IPS-18c (cell line): Measurements from ENCODE around the gene MMP2.

Experiments
- H3K4me3 ChIP-seq: 2 replicates; pipeline ENCODE4 v1.7.0; 2013; ENCODE audit warnings: low read depth, mild to moderate bottlenecking, low read length, moderate library complexity; ENCODE audit not compliant: insufficient read depth
- H3K9me3 ChIP-seq: one replicate; pipeline ENCODE4 v1.6.1; 2013; ENCODE audit warnings: mild to moderate bottlenecking, low read length, moderate library complexity; ENCODE audit not compliant: control insufficient read depth, insufficient read depth

MMP2 gene

DNA sequence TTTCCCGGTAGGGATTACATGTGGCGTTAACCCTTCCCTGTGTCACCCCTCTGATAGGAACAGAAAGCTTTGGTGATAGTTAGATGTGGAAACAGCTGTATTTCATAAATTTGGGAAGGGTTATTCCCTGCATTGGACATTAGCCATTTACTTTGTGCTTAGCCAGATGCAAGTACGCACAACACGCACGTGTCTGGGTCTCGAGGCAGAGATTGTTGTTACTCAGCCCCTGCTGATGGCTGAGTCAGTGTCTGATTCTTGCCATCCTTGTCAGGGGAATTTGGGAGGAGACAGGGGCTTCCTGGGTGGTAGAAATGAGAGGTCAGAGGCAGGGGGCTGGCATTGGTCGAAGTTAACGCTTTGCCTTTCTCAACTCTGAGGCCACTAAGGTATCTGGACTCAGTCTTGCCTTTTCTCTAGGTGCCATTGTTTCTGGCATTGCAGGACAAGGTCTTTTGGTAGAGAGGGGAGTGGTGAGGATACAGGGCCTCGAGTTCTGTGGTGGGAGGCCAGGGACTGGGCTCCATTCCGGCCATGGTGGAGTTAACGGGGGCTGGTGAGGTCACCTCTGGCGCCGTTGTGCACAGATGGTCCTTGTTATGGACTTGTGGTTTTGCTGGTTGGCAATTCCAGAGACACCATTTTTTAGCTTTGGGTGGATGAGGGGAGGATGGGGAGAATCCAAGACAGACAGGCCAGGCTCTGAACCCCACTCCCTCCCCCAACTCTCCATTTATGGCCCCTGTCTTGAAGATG lies 8.2 kb downstream of the MMP2 start:
- no peaks in the 10 kb centered on the region for H3K9me3 ChIP-seq
- no peak overlapping the region for H3K4me3 ChIP-seq

GRCh38 chr16:55488306-55488705 lies 9.3 kb downstream of the MMP2 start:
- no peak overlapping the region for H3K4me3 ChIP-seq
- H3K9me3 ChIP-seq = no peaks in the 10 kb centered on the region

DNA sequence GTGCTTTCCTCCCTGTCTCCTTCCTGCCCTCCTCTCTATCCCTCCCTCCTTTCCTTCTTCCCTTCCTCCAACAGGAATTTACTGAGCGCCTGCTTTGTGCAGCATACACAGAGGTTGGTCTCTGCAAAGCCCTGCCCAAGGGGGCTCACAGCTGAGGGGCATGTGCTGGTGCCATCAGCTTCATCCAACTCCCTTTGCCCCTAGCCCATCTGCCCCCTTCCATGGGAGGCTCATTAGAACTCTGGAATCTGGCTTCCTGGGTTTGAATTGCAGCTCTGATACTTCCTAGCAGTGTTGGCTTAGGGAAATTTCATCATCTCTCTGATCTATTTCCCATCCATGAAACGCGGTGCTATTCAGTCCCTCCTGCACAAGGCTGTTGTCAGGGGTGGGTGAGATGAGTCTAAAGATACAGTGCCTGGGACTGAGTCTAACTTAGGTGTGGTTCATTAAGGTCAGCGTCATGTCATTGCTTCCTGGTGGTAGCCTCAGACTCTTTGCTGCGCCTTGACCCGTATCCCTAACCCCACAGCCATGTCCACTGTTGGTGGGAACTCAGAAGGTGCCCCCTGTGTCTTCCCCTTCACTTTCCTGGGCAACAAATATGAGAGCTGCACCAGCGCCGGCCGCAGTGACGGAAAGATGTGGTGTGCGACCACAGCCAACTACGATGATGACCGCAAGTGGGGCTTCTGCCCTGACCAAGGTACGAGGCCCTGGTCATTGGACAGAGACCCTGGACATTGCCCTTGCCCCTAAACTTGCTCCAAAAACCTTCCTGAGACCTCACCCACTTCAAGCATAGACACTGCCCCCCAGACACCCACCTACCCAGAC lies 10.3 kb downstream of the MMP2 start:
- Histone ChIP-seq H3K4me3 (no peak overlapping the region), H3K9me3 (no peaks in the 10 kb centered on the region)

- Histone ChIP-seq H3K4me3 (no peak overlapping the region), H3K9me3 (no peaks in the 10 kb centered on the region)
Observed at GRCh38 chr16:55489956-55490265, 10.9 kb downstream of the MMP2 start.

DNA sequence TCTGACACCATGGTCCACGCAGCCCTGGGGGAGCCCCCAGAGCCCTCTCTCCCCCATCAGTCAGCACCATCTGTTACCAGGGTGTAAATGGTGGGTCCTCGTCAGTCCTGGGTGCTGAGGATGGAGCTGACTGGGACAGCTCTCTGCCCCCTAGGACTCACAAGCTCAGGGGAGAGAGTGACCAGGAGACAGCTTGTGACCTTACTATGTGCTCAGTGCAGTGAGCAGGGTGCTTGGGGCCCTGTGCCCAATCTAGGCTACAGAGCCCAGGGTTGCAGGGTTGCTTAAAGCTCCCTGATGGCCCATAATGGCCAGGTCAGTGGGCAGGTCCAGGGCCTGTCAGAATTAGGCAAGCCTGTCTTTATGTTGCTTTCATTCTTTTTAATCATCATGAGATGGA lies 11.3 kb downstream of the MMP2 start:
- H3K9me3 ChIP-seq = no peaks in the 10 kb centered on the region
- H3K4me3 ChIP-seq = no peak overlapping the region

DNA sequence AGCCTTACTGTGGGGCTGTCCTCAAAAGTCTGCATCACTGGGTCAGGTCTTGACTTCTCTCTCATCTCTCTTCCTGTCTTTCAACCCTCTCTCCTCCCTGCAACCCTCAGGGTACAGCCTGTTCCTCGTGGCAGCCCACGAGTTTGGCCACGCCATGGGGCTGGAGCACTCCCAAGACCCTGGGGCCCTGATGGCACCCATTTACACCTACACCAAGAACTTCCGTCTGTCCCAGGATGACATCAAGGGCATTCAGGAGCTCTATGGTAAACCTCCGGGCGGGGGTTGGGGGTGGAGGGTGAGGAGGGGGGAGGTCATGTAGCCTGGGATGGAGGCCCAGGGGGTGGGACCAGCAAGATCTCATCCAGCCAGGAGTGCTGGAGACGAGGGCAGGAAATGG lies 12.7 kb downstream of the MMP2 start:
- no peaks in the 10 kb centered on the region for H3K9me3 ChIP-seq
- H3K4me3 ChIP-seq = no peak overlapping the region

DNA sequence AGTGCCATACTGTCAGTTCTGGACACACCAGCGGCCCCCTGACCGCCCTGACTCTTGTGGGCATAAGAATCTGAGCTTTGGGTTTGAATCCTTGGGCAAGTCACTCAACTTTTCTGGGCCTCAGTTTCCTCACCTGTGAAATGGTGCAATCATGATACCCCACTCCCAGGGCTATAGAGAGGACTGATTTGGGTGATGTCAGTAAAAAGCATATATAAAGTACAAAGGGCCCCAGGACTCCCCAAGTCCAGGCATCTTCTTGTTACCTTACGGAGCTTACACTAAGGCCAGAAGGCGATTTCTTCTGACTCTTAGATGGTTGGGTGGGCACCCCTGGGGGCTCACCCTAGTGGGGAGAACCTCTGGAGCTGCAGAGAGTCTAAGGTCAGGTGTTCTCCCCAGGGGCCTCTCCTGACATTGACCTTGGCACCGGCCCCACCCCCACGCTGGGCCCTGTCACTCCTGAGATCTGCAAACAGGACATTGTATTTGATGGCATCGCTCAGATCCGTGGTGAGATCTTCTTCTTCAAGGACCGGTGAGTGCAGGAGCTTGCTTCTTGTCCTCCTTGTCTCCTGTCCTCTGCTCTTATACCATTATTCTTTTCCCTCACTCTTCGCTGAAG lies 13.9 kb downstream of the MMP2 start:
- no peaks in the 10 kb centered on the region for H3K9me3 ChIP-seq
- no peak overlapping the region for H3K4me3 ChIP-seq

DNA sequence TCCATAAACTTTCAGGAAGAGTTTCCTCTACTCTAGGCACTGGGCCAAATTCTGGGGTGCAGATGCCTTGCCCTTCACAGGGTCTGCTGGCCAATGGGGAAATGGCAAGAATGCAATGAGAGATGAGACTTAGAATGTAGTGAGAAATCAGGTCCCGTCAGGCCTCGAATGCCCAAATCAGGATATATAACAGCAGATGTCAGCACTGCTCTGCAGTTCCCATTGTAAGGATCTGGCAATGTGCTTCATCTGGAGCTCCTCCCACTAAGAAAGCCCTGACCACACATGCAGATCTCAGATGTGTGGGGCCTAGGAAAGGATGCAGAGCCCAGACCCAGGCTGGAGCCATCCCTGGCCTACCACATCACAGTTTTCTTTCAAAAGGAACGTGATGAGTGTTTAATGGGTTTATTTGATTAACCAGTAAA lies 16.0 kb downstream of the MMP2 start:
- Histone ChIP-seq H3K9me3 (no peaks in the 10 kb centered on the region), H3K4me3 (no peak overlapping the region)

DNA sequence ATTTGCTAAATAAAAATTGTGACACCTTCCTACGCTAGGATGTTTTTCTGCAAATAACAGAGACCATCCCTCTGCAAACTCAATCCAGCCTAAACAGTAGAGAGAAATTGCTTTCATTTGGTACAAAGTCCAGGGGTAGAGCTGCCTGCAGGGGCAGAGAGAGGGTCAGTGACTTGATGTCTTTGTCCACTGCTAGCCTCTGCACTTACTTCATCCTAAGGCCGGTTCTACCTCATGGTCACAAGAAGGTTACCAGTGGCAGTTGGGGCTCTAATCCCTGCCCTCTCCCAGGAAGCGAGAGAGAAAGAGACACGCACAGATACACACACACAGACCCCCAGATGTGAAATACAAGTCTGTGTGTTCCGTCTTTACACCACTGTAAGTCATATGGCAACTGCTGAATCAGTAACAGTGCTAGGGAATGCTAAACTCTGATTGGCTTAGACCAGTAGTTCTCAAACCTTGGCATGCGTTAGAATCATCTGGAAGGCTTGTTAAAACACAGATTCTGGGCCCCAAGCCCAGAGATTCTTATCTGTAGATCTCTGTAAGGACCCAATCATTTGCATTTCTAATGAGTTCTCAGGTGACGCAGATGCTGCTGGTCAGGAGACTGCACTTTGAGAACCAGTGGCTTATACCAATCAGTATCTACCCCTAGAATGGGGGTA lies 16.8 kb downstream of the MMP2 start:
- H3K9me3 ChIP-seq = no peaks in the 10 kb centered on the region

GRCh38 chr16:55496509-55497145 lies 17.6 kb downstream of the MMP2 start:
- H3K9me3 ChIP-seq = no peaks in the 10 kb centered on the region
- no peak overlapping the region for H3K4me3 ChIP-seq

More for the DNA sequence above, 16.8 kb downstream of the MMP2 start:
- H3K4me3 ChIP-seq = no peak overlapping the region

DNA sequence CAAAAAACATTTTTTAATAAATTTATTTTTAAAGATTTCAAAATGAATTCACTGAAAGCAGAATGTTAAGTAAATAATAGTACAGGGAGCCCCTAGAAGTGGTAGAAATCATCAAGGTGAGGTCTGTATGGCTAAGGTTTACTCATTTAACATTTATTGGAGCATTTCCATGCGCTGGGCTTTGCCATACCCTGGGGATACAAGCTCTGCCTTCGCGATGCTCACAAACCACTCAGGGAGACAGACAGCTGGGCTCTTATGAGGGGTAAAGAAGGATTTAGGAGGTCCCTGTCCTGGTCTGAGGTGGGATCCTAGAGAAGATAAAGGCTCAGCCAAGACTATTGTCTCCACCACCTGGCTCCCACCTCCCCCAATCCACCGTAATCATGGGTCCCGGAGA lies 18.6 kb downstream of the MMP2 start:
- H3K9me3 ChIP-seq = no peaks in the 10 kb centered on the region
- H3K4me3 ChIP-seq = no peak overlapping the region

GRCh38 chr16:55498101-55498500 lies 19.1 kb downstream of the MMP2 start:
- Histone ChIP-seq H3K9me3 (no peaks in the 10 kb centered on the region), H3K4me3 (no peak overlapping the region)

DNA sequence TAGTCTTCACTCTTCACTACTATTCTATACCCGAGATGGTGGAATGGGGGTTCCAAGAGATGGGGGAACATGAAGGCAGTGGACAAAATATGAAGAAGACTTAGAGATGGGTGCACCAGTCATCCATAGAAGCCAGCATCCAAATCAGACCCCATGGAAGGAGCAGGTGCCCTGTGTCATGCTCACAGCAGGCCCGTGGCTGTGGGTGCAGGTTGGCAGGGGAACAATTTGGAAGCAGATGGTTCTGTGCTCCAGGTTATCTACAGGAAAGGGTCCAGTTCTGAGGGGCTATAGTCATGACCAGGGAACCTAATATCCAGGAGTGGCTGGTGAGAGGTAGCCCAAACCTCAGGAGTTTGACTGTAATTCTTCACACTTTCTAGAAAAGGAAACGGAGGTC lies 20.3 kb downstream of the MMP2 start:
- no peaks in the 10 kb centered on the region for H3K9me3 ChIP-seq
- no peak overlapping the region for H3K4me3 ChIP-seq

DNA sequence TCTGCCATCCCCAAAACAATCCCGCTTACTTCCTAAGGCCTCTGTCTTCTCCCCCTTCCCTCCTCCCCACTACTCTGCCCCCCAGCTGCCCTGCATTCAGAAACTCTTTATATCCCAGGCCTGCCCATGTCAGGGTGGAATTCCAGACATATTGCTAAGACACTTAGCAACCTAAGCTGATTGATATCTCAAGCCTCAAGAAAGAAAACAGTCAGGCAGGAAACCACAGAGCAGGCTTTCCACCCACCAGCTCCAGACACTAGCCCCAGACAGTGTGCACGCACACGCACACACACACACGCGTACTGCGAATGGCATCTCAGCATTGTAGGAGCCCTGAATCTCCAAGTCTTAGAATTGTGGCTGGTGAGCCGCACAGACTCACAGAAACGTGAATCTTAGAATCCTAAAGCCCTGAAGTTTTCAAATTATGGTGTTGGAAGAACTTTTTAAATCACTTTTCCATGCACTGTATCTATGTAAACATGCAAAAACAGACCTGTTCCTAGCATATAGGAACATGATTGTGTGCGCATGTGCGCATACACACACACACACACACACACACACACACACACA lies 21.0 kb downstream of the MMP2 start:
- Histone ChIP-seq H3K4me3 (no peak overlapping the region), H3K9me3 (no peaks in the 10 kb centered on the region)

DNA sequence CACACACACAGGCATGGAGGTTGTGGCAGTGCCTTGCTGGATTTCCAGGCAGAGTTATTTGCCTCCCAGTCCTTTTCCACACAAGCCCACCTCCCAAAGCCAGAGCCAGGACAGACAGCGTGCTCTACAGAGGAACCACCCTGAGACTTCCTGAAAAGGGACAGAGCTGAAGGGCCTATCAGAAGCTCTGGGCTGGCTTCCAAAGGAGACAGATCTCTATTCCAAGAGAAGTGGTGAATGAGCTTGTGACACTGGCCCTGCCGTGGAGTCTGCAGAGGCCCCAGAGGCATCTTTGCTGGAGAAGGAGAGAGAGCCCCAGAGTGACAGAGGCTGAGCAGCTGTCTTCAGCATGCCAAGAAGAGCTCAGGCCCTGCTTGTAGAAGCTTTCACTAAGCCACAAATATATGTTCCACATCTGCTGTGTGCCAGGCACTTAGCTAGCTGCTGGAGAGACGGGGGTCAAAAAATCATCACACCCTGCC lies 21.6 kb downstream of the MMP2 start:
- Histone ChIP-seq H3K9me3 (no peaks in the 10 kb centered on the region), H3K4me3 (no peak overlapping the region)

- Histone ChIP-seq H3K9me3 (no peaks in the 10 kb centered on the region), H3K4me3 (no peak overlapping the region)
Observed at GRCh38 chr16:55501549-55502322, 22.7 kb downstream of the MMP2 start.
